Transverse colon (tissue), 3 donors: ENCODE data around the gene AADAT.

Experiments used
- CTCF ChIP-seq, 5 experiments: fragments of 200-600 bp in 3 of 5; fragments of 450-650 bp in 2 of 5; sonication (generic) in 3 of 5; IDR thresholded peaks; 1 replicate in 2 of 5; 2 replicates in 3 of 5; pipeline ENCODE4 v1.5.1; 2016 to 2017; ENCODE audit warnings: antibody characterized with exemption in 5 of 5, inconsistent platforms in 3 of 5, mild to moderate bottlenecking in 2 of 5, moderate library complexity in 1 of 5
- EP300 ChIP-seq: sonication (generic); formaldehyde crosslinking; IDR thresholded peaks from one replicate; pipeline ENCODE4 v1.6.1; 2017; ENCODE audit warnings: antibody characterized with exemption, low read depth
- POLR2A ChIP-seq: fragments of 450-650 bp; IDR thresholded peaks from one replicate; pipeline ENCODE4 v1.6.1; 2016; ENCODE audit warnings: antibody characterized with exemption, mild to moderate bottlenecking, moderate library complexity

GRCh38 chr4:170051402-170051801 is 38.4 kb downstream of the AADAT start:
- TF ChIP-seq CTCF (IDR thresholded peaks at IDR 0.05) (no peak), EP300 (no peak), POLR2A (no peak)
